ENCODE results near the gene PTK7.

The PTK7 gene

GRCh38 chr6:43207286-43207685 lies 131.2 kb downstream of the PTK7 start:
- DNase-seq, result no peak
- H3K36me3 ChIP-seq (ENCODE audit: control insufficient read depth in 4 of 4, insufficient read depth in 4 of 4, low read length in 3 of 4), result peaks cover 2 to 32% (median 15%) of the 10 kb centered on the region in 4 experiments
- H3K4me3 ChIP-seq (ENCODE audit: control insufficient read depth in 1 of 7, extremely low read depth in 1 of 7, insufficient read depth in 4 of 7, low read depth in 2 of 7, low read length in 6 of 7), result no peak overlapping the region
- H3K27me3 ChIP-seq (replicated peaks in 2 of 5; ENCODE audit: control insufficient read depth in 4 of 5, insufficient read depth in 5 of 5, low read length in 4 of 5), result no peaks in the 10 kb centered on the region
- H3K27ac ChIP-seq (ENCODE audit: insufficient read depth in 1 of 2, low read depth in 1 of 2, low read length in 2 of 2, poor library complexity in 1 of 2, severe bottlenecking in 2 of 2), result no peak overlapping the region
- no peaks in the 10 kb centered on the region for H3K9me3 ChIP-seq (ENCODE audit: control extremely low read depth in 1 of 5, control insufficient read depth in 4 of 5, insufficient read depth in 2 of 5, low read depth in 1 of 5, low read length in 4 of 5)
- no CpG with 5 or more reads among the region's 2 CpGs for WGBS (ENCODE audit: insufficient coverage)
- ChIA-PET POLR2A (no interaction called here), CTCF (no interaction called here)
- H3K4me1 ChIP-seq (ENCODE audit: control extremely low read depth in 1 of 4, control insufficient read depth in 4 of 4, insufficient read depth in 4 of 4, low read length in 3 of 4), result no peaks in the 10 kb centered on the region

Measured in common myeloid progenitor, CD34-positive (primary cell).